Adrenal gland (tissue), 5 donors: ENCODE results near the gene PARG.
"Not testable (repeated sequence)": the region's sequence is repeated elsewhere in the genome, so short reads cannot be mapped to it uniquely, and the experiment has no call there.

Experiments used
- POLR2A ChIP-seq, 2 donors: fragments of 450-650 bp; IDR thresholded peaks; one replicate each; pipeline ENCODE4 v1.6.1; 2017; ENCODE audit warnings: antibody characterized with exemption in 2 of 2, mild to moderate bottlenecking in 2 of 2, moderate library complexity in 1 of 2
- TF ChIP-seq, protein P1 (sequence below), 6 experiments: fragments of 450-650 bp in 4 of 6; fragments of 200-600 bp in 2 of 6; sonication (generic) in 1 of 6; IDR thresholded peaks; 1 replicate in 5 of 6; 2 replicates in 1 of 6; pipeline versions ENCODE4 v1.5.1 to v1.8.0; 2016 to 2021; ENCODE audit warnings: antibody characterized with exemption in 6 of 6, mild to moderate bottlenecking in 2 of 6, moderate library complexity in 1 of 6
- donor health status: DM: no; HTN: no; CAD: no.

DNA sequence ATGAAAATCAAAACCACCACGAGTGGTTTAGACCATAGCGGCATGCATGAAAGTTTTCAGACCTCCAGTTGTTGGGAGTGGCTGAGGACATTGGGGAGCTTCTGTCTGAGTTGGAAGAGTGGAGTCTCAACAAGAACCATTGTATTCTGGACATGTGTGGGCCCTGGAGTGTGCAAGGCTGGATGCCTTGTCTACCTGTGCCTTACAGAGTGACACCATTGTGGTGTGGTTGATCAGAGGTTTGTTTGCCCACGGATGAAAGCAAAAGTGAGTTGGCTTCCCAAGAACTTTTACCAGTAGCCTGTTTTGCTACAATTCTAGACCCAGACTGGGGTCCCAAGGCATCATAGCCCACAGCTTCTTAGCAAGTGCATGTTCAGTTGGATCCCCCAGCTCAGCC is 35.9 kb upstream of the PARG start:
- not testable (repeated sequence) for TF ChIP-seq POLR2A (IDR thresholded peaks at IDR 0.05)
- TF ChIP-seq, protein P1, sequence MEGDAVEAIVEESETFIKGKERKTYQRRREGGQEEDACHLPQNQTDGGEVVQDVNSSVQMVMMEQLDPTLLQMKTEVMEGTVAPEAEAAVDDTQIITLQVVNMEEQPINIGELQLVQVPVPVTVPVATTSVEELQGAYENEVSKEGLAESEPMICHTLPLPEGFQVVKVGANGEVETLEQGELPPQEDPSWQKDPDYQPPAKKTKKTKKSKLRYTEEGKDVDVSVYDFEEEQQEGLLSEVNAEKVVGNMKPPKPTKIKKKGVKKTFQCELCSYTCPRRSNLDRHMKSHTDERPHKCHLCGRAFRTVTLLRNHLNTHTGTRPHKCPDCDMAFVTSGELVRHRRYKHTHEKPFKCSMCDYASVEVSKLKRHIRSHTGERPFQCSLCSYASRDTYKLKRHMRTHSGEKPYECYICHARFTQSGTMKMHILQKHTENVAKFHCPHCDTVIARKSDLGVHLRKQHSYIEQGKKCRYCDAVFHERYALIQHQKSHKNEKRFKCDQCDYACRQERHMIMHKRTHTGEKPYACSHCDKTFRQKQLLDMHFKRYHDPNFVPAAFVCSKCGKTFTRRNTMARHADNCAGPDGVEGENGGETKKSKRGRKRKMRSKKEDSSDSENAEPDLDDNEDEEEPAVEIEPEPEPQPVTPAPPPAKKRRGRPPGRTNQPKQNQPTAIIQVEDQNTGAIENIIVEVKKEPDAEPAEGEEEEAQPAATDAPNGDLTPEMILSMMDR (IDR thresholded peaks at IDR 0.05), result not testable (repeated sequence)
